ENCODE measurements around the gene DOCK3. TPM values are rescaled to one million over a fixed set of nuclear protein-coding genes. Genes with fewer than 3 reads are reported as not detected.
"Not testable (repeated sequence)": the region's sequence is repeated elsewhere in the genome, so short reads cannot be mapped to it uniquely, and the experiment has no call there.

DOCK3 gene
- total RNA-seq, 2 experiments from 2014 or later = 1.9 to 2.1 TPM

GRCh38 chr3:51368276-51368675, 693.5 kb downstream of the DOCK3 start:
- DNase-seq, H3K27ac Mint-ChIP-seq, H3K9me3 Mint-ChIP-seq, H3K4me1 Mint-ChIP-seq, H3K4me3 Mint-ChIP-seq, H3K27me3 Mint-ChIP-seq, H3K36me3 Mint-ChIP-seq: not testable (repeated sequence)

GRCh38 chr3:51371943-51372557, 697.3 kb downstream of the DOCK3 start:
- H3K4me1 Mint-ChIP-seq = peaks cover 4% of the 10 kb centered on the region
- H3K27me3 Mint-ChIP-seq = no peaks in the 10 kb centered on the region
- H3K36me3 Mint-ChIP-seq = peaks cover 3% of the 10 kb centered on the region
- H3K9me3 Mint-ChIP-seq = no peaks in the 10 kb centered on the region
- no peak overlapping the region for H3K27ac Mint-ChIP-seq
- peak; percentile 31 for DNase-seq
- H3K4me3 Mint-ChIP-seq = no peak overlapping the region

- Mint-ChIP-seq H3K9me3 (no peaks in the 10 kb centered on the region), H3K4me3 (no peak overlapping the region), H3K36me3 (no peaks in the 10 kb centered on the region), H3K27me3 (no peaks in the 10 kb centered on the region), H3K27ac (no peak overlapping the region), H3K4me1 (peaks cover 5% of the 10 kb centered on the region)
- no peak for DNase-seq
These were observed 699.1 kb downstream of the DOCK3 start for GRCh38 chr3:51373658-51374421.

GRCh38 chr3:51374456-51374855, 699.7 kb downstream of the DOCK3 start:
- H3K27ac Mint-ChIP-seq = no peak overlapping the region
- DNase-seq = no peak
- no peak overlapping the region for H3K4me3 Mint-ChIP-seq
- H3K27me3 Mint-ChIP-seq = no peaks in the 10 kb centered on the region
- no peaks in the 10 kb centered on the region for H3K9me3 Mint-ChIP-seq
- peaks cover 11% of the 10 kb centered on the region for H3K4me1 Mint-ChIP-seq
- no peaks in the 10 kb centered on the region for H3K36me3 Mint-ChIP-seq

GRCh38 chr3:51375136-51375535, 700.4 kb downstream of the DOCK3 start:
- Mint-ChIP-seq H3K36me3 (no peaks in the 10 kb centered on the region), H3K4me1 (peaks cover 12% of the 10 kb centered on the region), H3K4me3 (no peak overlapping the region), H3K27me3 (no peaks in the 10 kb centered on the region), H3K9me3 (no peaks in the 10 kb centered on the region), H3K27ac (no peak overlapping the region)
- no peak for DNase-seq

GRCh38 chr3:51375571-51375970, 700.8 kb downstream of the DOCK3 start:
- peaks cover 16% of the 10 kb centered on the region for H3K4me1 Mint-ChIP-seq
- H3K4me3 Mint-ChIP-seq = no peak overlapping the region
- no peak for DNase-seq
- H3K27ac Mint-ChIP-seq = no peak overlapping the region
- H3K27me3 Mint-ChIP-seq = no peaks in the 10 kb centered on the region
- H3K36me3 Mint-ChIP-seq = no peaks in the 10 kb centered on the region
- no peaks in the 10 kb centered on the region for H3K9me3 Mint-ChIP-seq

GRCh38 chr3:51378065-51378464, 703.3 kb downstream of the DOCK3 start:
- H3K4me3 Mint-ChIP-seq = no peak overlapping the region
- H3K27ac Mint-ChIP-seq = no peak overlapping the region
- H3K27me3 Mint-ChIP-seq = no peaks in the 10 kb centered on the region
- H3K9me3 Mint-ChIP-seq = no peaks in the 10 kb centered on the region
- no peak for DNase-seq
- no peaks in the 10 kb centered on the region for H3K36me3 Mint-ChIP-seq
- H3K4me1 Mint-ChIP-seq = peaks cover 13% of the 10 kb centered on the region

GRCh38 chr3:51378726-51379125, 704.0 kb downstream of the DOCK3 start:
- DNase-seq = no peak
- Mint-ChIP-seq H3K4me1 (peaks cover 17% of the 10 kb centered on the region), H3K4me3 (no peak overlapping the region), H3K36me3 (peaks cover under 1% of the 10 kb centered on the region), H3K27ac (no peak overlapping the region), H3K9me3 (no peaks in the 10 kb centered on the region), H3K27me3 (no peaks in the 10 kb centered on the region)

- H3K27ac Mint-ChIP-seq = no peak overlapping the region
- no peak overlapping the region for H3K4me3 Mint-ChIP-seq
- peaks cover 4% of the 10 kb centered on the region for H3K36me3 Mint-ChIP-seq
- no peaks in the 10 kb centered on the region for H3K9me3 Mint-ChIP-seq
- H3K27me3 Mint-ChIP-seq = no peaks in the 10 kb centered on the region
- peaks cover 17% of the 10 kb centered on the region for H3K4me1 Mint-ChIP-seq
- no peak for DNase-seq
These were observed 704.6 kb downstream of the DOCK3 start for GRCh38 chr3:51379301-51379700.

GRCh38 chr3:51379746-51380455, 705.2 kb downstream of the DOCK3 start:
- peaks cover 17% of the 10 kb centered on the region for H3K4me1 Mint-ChIP-seq
- peaks cover 5% of the 10 kb centered on the region for H3K36me3 Mint-ChIP-seq

GRCh38 chr3:51380601-51381332, 706.0 kb downstream of the DOCK3 start:
- H3K4me3 Mint-ChIP-seq = no peak overlapping the region
- no peaks in the 10 kb centered on the region for H3K27me3 Mint-ChIP-seq
- DNase-seq = no peak
- H3K9me3 Mint-ChIP-seq = no peaks in the 10 kb centered on the region
- H3K27ac Mint-ChIP-seq = no peak overlapping the region
- H3K4me1 Mint-ChIP-seq = peaks cover 18% of the 10 kb centered on the region
- peaks cover 8% of the 10 kb centered on the region for H3K36me3 Mint-ChIP-seq

More at GRCh38 chr3:51379746-51380455, 705.2 kb downstream of the DOCK3 start:
- DNase-seq = no peak
- Mint-ChIP-seq H3K27me3 (no peaks in the 10 kb centered on the region), H3K9me3 (no peaks in the 10 kb centered on the region), H3K27ac (no peak overlapping the region), H3K4me3 (no peak overlapping the region)

- no peak overlapping the region for H3K27ac Mint-ChIP-seq
- no peaks in the 10 kb centered on the region for H3K9me3 Mint-ChIP-seq
- peaks cover 14% of the 10 kb centered on the region for H3K36me3 Mint-ChIP-seq
- no peak for DNase-seq
- H3K4me1 Mint-ChIP-seq = peaks cover 24% of the 10 kb centered on the region
- H3K27me3 Mint-ChIP-seq = no peaks in the 10 kb centered on the region
- no peak overlapping the region for H3K4me3 Mint-ChIP-seq
These were observed 706.6 kb downstream of the DOCK3 start for GRCh38 chr3:51381333-51381705.

- Mint-ChIP-seq H3K4me1 (peaks cover 31% of the 10 kb centered on the region), H3K4me3 (no peak overlapping the region), H3K27ac (no peak overlapping the region), H3K27me3 (no peaks in the 10 kb centered on the region), H3K36me3 (peaks cover 20% of the 10 kb centered on the region), H3K9me3 (no peaks in the 10 kb centered on the region)
- DNase-seq = no peak
These were observed 707.5 kb downstream of the DOCK3 start for GRCh38 chr3:51382076-51382745.

- H3K9me3 Mint-ChIP-seq = no peaks in the 10 kb centered on the region
- peaks cover 38% of the 10 kb centered on the region for H3K4me1 Mint-ChIP-seq
These were observed 708.3 kb downstream of the DOCK3 start for GRCh38 chr3:51382947-51383578.

More at GRCh38 chr3:51382947-51383578, 708.3 kb downstream of the DOCK3 start:
- H3K4me3 Mint-ChIP-seq = peak overlapping the region; percentile 94
- peaks cover 26% of the 10 kb centered on the region for H3K36me3 Mint-ChIP-seq
- no peaks in the 10 kb centered on the region for H3K27me3 Mint-ChIP-seq
- peak overlapping the region; percentile 63 for H3K27ac Mint-ChIP-seq
- DNase-seq = no peak
